ELF-1 (cell line): ENCODE results near the gene ZNF692.
"Not testable (repeated sequence)": the region's sequence is repeated elsewhere in the genome, so short reads cannot be mapped to it uniquely, and the experiment has no call there.

ENCODE experiments used
- DNase-seq: peaks from one replicate; pipeline ENCODE4 v3.0.0-alpha.2; 2016; ENCODE audit warnings: low read depth, low spot score

ZNF692 gene

GRCh38 chr1:248810727-248811513, 48.0 kb downstream of the ZNF692 start:
- no peak for DNase-seq

- no peak for DNase-seq
Measured at GRCh38 chr1:248810000-248810726, 48.7 kb downstream of the ZNF692 start.

- DNase-seq: no peak
Measured at GRCh38 chr1:248808876-248809275, 50.0 kb downstream of the ZNF692 start.

- peak; percentile 58 for DNase-seq
Measured at GRCh38 chr1:248807067-248807737, 51.7 kb downstream of the ZNF692 start.

- no peak for DNase-seq
Measured at GRCh38 chr1:248805876-248806275, 53.0 kb downstream of the ZNF692 start.

- no peak for DNase-seq
Measured at GRCh38 chr1:248804771-248805681, 53.9 kb downstream of the ZNF692 start.

- DNase-seq: not testable (repeated sequence)
Measured at GRCh38 chr1:248803501-248803900, 55.4 kb downstream of the ZNF692 start.

- DNase-seq: no peak
Measured at GRCh38 chr1:248802454-248802853, 56.4 kb downstream of the ZNF692 start.

- no peak for DNase-seq
Measured at GRCh38 chr1:248800459-248800858, 58.4 kb downstream of the ZNF692 start.
